Measurements from ENCODE around the gene PLXNA1.

The PLXNA1 gene

GRCh38 chr3:126968391-126969390 is 14.2 kb upstream of the PLXNA1 start:
- TF ChIP-seq, protein P1, sequence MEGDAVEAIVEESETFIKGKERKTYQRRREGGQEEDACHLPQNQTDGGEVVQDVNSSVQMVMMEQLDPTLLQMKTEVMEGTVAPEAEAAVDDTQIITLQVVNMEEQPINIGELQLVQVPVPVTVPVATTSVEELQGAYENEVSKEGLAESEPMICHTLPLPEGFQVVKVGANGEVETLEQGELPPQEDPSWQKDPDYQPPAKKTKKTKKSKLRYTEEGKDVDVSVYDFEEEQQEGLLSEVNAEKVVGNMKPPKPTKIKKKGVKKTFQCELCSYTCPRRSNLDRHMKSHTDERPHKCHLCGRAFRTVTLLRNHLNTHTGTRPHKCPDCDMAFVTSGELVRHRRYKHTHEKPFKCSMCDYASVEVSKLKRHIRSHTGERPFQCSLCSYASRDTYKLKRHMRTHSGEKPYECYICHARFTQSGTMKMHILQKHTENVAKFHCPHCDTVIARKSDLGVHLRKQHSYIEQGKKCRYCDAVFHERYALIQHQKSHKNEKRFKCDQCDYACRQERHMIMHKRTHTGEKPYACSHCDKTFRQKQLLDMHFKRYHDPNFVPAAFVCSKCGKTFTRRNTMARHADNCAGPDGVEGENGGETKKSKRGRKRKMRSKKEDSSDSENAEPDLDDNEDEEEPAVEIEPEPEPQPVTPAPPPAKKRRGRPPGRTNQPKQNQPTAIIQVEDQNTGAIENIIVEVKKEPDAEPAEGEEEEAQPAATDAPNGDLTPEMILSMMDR (conservative IDR thresholded peaks at IDR 0.05; ENCODE audit: low read depth, low read length), result no peak
- no peak overlapping the region for H3K4me3 ChIP-seq (ENCODE audit: low read length)
- DNase-seq (ENCODE audit: low read depth), result no peak

GRCh38 chr3:126969586-126969985 is 13.3 kb upstream of the PLXNA1 start:
- no peak overlapping the region for H3K4me3 ChIP-seq (ENCODE audit: low read length)
- TF ChIP-seq, protein P1 (conservative IDR thresholded peaks at IDR 0.05; ENCODE audit: low read depth, low read length), result no peak

DNA sequence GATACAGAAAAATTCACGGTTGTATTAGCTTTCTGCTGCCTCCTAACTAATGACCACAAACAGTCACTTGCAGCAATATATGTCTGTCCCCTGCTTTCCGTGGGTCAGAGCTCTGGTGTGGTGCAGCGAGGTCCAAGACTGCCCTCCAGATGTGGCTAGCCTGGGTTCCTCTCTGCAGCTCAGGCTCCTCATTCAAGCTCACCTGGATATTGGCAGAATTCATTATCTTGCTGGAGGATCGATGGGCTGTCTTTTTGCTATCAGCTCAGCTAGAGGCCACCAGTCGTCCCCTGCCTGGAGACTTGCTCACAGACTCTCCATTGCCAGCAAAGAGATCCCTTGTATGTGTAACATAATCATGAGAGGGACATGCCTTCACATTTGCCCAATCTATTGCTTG is 12.8 kb upstream of the PLXNA1 start:
- no peak for DNase-seq (ENCODE audit: low read depth)
- H3K4me3 ChIP-seq (ENCODE audit: low read length), result no peak overlapping the region
- TF ChIP-seq, protein P1 (conservative IDR thresholded peaks at IDR 0.05; ENCODE audit: low read depth, low read length), result no peak

More at GRCh38 chr3:126969586-126969985, 13.3 kb upstream of the PLXNA1 start:
- no peak for DNase-seq (ENCODE audit: low read depth)

DNA sequence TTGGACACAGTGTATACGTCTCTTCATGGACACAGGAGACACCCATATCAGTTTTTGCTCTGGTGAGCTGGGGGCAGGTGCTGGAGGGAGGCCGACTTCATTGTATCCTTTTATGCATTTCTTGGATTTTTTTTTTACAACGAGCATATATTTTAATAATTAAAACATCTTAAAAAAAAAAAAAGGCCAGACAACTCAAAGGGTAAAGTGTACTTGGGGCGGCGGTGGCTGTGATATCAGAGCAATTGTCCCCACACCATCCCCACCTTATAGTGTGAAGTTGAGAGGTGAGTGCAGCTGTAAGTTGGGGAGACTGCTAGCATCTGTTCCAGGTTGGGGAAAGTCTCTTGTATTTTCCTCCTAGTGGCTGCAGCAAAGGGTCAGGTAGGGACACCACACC is 12.0 kb upstream of the PLXNA1 start:
- TF ChIP-seq, protein P1 (conservative IDR thresholded peaks at IDR 0.05; ENCODE audit: low read depth, low read length), result no peak
- no peak overlapping the region for H3K4me3 ChIP-seq (ENCODE audit: low read length)
- DNase-seq (ENCODE audit: low read depth), result no peak

GRCh38 chr3:126971891-126972351 is 11.0 kb upstream of the PLXNA1 start:
- peak; percentile 79 for DNase-seq (ENCODE audit: low read depth)
- no peak overlapping the region for H3K4me3 ChIP-seq (ENCODE audit: low read length)
- TF ChIP-seq, protein P1 (conservative IDR thresholded peaks at IDR 0.05; ENCODE audit: low read depth, low read length), result no peak

DNA sequence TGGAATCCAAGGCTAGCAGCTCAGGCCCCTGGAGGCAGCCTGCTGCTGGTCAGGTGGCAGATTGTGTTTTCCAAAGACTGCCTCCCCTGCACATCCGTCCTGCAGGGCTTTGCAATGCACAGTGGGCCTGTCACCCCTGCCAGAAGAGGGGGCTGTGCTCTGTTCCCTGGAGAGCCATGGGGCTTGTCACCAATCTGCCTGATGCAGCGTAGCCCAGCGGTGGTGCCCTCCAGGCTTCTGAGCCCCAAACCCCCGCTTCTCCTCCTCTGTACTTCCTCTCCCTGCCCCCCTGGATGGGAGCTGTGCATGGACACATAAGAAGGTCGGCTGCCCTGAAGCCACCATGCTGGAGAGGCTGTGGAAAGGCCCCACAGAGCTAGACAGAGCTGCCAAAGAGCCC is 10.0 kb upstream of the PLXNA1 start:
- TF ChIP-seq, protein P1 (conservative IDR thresholded peaks at IDR 0.05; ENCODE audit: low read depth, low read length), result peak; percentile 22
- no peak for DNase-seq (ENCODE audit: low read depth)
- no peak overlapping the region for H3K4me3 ChIP-seq (ENCODE audit: low read length)

GRCh38 chr3:126973814-126974213 is 9.1 kb upstream of the PLXNA1 start:
- H3K4me3 ChIP-seq (ENCODE audit: low read length), result no peak overlapping the region
- DNase-seq (ENCODE audit: low read depth), result no peak
- TF ChIP-seq, protein P1 (conservative IDR thresholded peaks at IDR 0.05; ENCODE audit: low read depth, low read length), result no peak

Measured in retinal pigment epithelial cell (primary cell).